NCI-H510A (cell line): Measurements from ENCODE around the gene ABCC10.
"Not testable (repeated sequence)": the region's sequence is repeated elsewhere in the genome, so short reads cannot be mapped to it uniquely, and the experiment has no call there.

ENCODE experiments used
- DNase-seq: peaks from one replicate; lab custom pipeline; 2025; lab: John Stamatoyannopoulos, UW

Gene ABCC10

GRCh38 chr6:43447604-43448003 lies 20.3 kb downstream of the ABCC10 start:
- DNase-seq: no peak

DNA sequence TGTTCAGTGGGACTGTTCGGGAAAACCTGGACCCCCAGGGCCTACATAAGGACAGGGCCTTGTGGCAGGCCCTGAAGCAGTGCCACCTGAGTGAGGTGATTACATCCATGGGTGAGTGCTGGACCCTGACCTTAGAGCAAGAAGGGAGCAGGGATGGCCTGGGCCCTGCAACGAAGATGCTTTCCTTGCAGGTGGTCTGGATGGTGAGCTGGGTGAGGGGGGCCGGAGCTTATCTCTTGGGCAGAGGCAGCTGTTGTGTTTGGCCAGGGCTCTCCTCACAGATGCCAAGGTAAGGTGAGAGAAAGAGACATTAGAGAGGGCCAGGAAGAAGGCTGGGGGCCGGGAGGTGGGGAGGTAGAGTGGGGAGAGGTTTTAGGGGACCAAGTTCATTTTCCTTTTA lies 21.6 kb downstream of the ABCC10 start:
- DNase-seq: no peak

DNA sequence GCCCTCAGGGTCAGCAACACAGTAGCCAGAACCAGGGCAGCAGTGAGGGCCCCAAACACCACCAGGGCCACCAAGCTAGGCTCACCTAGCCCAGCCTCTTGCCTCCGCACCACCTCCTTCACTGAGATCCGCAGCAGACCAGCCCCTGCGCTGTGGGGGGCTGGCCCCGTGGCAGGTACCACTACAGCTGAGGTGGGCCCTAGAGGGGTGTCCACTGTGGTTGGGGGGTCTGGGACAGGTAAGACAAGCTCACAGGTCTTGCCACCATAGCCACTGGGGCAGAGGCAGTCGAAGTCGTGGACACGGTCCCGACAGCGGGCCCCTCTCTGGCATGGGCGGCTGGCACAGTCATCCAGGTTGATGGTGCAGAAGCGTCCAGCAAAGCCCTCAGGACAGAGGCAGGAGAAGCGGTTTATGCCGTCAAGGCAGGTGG lies 23.4 kb downstream of the ABCC10 start:
- no peak for DNase-seq

DNA sequence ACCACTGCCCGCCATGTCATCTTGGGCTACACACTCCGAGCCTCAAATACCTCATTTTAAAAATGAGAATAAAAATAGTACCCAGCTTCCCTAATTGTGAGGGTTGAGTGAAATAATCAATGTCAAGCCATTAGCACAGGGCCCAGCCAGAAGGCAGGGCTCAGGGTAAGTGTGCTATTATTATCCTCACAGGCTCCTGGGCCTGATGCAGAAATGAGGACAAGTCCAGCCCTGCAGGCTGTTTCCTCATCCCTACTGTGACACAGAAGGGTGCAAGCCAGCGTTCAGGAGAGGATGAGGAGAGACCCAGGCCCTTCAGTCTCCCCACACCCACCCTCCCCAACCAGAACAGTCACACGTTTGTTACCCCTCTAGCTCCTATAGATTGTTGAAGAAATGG lies 24.0 kb downstream of the ABCC10 start:
- DNase-seq: no peak

DNA sequence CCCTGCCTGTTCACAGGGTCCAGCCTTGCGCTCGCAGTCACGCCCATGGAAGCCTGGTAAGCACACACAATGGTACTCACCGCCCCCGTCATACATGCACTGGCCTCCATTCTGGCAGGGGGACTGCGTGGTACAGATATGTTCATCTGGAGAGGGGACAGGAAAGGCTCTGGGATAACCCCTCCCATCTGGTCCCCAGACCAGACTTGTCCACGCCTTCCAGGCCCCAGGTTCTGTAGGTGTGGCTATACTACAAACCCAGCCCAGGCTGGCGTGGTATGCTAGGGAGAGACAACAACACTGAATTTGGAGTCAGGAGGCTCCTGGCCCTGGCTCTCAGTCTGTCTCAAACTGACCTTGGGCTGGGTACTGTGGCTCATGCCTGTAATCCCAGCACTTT lies 24.6 kb downstream of the ABCC10 start:
- DNase-seq: no peak

- no peak for DNase-seq
Measured at GRCh38 chr6:43452896-43453295, 25.6 kb downstream of the ABCC10 start.

- no peak for DNase-seq
Measured at GRCh38 chr6:43453831-43454230, 26.5 kb downstream of the ABCC10 start.

DNA sequence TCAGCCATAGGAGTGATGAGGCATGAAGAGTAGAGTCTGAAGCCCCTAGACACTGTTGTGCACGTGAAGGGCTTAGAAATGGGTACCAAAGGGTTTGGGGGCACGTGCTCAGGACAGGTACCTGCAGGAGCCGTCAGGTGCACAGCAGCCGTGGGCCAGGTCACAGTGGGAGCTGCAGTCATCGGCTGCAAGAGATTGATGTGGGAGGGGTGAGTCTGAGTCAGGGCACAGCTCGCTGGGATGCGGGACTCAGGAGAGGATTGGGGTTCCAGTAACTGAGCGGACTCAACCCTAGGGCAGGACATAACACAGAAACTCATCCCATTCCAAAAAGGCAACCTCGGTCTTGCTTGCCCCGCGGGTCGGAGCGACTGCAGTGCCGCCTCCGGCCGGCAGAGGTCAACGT lies 27.0 kb downstream of the ABCC10 start:
- no peak for DNase-seq

DNA sequence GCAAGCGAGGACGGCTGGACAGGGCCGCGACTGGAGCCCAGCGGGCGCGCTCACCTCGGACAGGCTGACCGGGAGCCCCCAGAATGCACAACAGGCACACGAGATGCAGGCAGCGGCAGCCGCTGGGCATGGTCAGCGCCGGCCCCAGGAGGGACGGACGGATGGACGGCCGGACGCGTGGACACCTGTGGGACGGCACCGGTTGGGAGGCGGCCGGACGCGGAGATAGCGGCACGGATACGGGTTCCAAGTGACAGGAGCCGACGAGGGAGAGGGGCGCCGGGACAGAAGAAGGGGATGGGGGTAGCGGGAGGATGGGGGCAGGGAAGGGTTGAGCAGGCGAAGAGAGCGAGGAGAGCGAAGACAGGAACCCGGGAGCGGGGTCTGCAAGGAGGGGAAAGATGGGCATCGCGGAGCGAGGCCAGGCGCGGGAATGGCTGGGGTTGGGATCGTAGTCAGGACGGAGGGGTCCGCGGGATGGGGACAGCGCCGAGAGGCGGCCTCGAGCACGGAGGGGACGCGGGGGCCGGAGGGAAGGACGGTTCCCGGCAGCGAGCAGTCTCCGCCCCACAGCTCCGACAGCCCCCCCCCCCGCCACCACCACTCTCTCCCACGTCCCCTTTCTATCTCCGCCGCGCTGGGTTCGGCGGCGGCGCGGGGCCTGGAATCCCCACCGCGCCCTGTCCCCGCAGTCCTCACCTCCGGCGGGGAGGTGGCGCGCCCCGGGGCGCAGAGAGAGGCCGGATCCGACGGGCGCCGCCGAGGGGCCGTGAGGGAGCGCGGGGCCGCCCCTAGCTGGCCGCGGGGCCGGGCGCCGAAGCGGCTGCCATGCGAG lies 27.6 kb downstream of the ABCC10 start:
- DNase-seq: peak; percentile 57

DNA sequence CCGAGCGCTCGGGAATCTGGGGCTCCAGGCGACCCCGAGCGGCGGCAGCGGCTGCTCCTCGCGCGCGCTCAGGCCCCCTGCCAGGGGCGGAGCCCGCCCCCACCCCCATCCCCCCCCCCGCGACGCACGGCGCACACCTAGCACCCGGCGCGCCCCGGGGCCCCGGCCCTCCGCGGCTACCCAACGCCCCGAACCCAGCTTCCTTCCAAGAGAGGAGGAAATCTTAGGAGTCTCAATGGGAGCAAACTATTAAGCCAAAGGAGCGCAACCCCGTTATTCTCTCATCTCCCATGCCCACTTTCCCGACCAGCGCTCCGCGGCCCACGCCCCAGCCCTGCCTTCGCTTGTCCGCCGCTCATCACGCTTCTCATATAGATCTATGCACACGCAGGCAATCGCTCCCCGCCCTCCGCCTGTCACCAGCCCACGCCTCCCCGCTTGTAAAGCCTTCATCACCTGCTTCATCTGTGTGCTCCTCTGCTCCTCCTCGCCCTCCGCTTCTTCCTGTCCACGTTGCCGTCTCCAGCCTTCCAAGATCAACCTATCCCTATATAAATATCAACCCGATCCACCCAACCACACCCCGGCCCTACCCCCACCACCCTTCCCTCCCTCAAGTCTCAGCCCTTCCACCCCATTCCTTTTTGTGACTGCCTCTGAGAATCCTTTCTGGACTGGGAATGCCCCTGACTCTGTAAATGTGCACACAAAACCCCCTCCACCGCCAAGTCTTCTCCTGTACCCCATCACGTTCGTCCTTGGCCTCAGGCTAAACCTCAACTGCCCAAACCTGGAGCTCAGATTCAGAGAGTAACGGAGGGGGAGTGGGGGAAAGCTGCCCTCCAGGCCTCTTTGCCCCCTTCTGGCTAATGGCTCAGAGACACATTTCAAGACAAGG lies 28.4 kb downstream of the ABCC10 start, which contains the start of gene DLK2:
DLK2 (minus strand) TSS at position 18 of the 898 bp plus-strand sequence. CDS start 723 bp downstream, outside the sequence.
- no peak for DNase-seq

DNA sequence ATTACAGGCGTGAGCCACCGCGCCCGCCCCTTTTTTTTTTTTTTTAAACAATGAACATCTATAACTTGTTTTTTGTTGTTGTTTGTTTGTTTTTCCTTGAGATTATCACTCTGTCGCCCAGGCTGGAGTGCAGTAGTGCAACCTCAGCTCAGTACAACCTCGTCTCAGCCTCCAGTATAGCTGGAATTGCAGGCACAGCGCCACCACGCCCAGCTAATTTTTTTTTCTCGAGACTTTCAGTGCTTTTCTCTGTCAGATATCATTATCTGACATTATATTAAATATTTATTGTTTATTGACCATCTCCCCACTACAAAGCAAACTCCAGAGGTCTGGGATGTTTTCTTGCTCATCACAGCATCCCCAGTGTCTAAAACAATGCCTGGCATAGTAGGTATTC lies 30.3 kb downstream of the ABCC10 start:
- no peak for DNase-seq

- DNase-seq: not testable (repeated sequence)
Measured at GRCh38 chr6:43458154-43458553, 30.8 kb downstream of the ABCC10 start.

- no peak for DNase-seq
Measured at GRCh38 chr6:43459535-43459934, 32.2 kb downstream of the ABCC10 start.

- no peak for DNase-seq
Measured at GRCh38 chr6:43460032-43460431, 32.7 kb downstream of the ABCC10 start.

DNA sequence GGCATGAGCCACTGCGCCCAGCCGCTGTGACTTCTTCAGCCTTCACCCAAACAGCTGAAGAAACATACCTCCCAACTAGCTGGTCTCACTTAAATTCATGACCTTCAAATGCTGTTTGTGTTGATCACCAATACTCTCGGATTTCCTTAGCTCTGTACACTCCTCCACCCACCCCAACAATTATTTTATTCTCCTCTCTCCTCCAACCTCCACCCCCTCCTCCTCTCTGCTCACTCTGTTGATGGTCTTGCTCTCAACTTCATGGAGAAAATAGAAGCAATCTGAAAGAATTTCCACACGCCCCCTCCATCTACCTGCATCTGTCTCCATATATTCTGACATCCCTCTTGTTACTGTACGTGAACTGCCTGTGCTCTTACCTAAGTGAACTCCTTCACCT lies 34.6 kb downstream of the ABCC10 start:
- DNase-seq: no peak

DNA sequence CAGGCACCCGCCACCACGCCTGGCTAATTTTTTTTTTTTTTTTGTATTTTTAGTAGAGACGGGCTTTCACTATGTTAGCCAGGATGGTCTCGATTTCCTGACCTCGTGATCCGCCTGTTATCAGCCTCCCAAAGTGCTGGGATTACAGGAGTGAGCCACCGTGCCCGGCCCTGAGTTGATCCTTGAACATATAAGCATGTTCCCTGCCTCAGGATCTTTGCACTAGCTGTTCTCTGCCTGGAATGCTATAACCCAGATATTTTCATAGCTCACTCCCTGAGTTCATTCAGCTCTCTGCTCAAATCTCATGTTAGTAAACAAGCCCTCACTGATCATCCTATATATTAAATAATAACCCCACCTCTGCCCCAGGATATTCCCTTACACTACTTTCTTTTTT lies 37.0 kb downstream of the ABCC10 start:
- DNase-seq: no peak

DNA sequence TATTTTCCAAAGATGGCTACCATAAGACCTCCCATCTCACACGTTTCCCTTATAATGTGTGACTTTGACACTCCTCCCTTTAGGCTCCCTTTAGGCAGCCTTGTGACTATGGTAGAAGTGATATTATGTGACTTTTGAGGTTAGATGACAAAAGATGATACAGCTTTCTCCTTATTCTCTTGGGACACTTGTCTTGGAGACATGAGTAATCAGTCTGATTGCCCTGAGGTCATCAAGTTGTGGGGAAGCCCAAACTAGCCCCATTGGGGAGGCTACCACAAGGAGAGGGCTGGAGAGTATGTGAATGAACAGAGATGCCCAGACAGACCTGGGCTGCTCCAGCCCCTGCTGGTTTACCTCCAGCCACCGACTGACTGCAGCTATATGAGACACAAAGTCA lies 38.6 kb downstream of the ABCC10 start:
- DNase-seq: no peak

- not testable (repeated sequence) for DNase-seq
Measured at GRCh38 chr6:43467265-43467664, 39.9 kb downstream of the ABCC10 start.

- no peak for DNase-seq
Measured at GRCh38 chr6:43467752-43468151, 40.4 kb downstream of the ABCC10 start.

GRCh38 chr6:43468240-43468639 lies 40.9 kb downstream of the ABCC10 start:
- DNase-seq: no peak

- no peak for DNase-seq
Measured at GRCh38 chr6:43468748-43469681, 41.7 kb downstream of the ABCC10 start.

DNA sequence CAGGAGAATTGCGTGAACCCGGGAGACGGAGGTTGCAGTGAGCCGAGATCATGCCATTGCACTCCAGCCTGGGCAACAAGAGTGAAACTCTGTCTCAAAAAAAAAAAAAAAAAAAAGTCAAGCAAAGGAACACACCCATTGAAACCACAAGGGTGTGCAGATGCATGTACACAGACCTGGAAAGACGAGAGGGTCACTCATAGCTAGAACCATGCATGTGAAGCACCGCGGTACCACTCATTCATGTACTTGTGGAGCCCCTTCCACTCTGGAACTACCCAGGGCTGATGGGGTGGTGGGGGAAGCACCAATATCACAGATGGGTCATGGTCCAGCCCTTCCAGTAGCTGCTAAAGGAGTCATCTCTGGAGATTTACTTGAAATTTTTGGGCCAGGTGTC lies 42.6 kb downstream of the ABCC10 start:
- no peak for DNase-seq
